Activated CD8-positive, alpha-beta memory T cell treated with anti-CD3 and anti-CD28 coated beads, Interleukin-2, amount 50 U/mL, for 1 hour (primary cell): ENCODE data around the gene PSMD13.
A peak's percentile ranks its signal among the peaks of the same experiment; 100 is the strongest.
"Not testable (repeated sequence)": the region's sequence is repeated elsewhere in the genome, so short reads cannot be mapped to it uniquely, and the experiment has no call there.

Source experiments
- DNase-seq: peaks from one replicate; pipeline ENCODE4 v3.0.0-alpha.2; 2020; ENCODE audit errors: extremely low read depth

PSMD13 gene

DNA sequence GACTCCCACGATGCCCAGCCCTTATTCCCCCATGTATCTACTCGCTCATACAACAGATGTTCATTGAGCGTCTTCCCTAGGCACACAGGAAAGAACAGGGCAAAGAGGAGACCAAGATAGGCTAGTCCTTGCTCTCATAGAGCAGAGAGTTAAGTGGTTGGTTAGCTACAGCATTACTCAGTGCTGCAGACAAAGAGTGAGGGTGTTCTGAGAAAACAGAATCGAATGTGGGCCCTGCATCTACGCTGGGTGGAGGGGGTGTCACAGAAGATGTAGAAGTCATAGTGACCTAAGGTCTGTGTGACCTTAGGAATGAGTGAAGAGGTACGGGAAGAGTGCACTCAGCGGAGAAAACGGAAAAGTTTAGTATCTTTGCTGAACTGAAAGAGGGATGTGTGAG lies 12.3 kb downstream of the PSMD13 start:
- DNase-seq: no peak

DNA sequence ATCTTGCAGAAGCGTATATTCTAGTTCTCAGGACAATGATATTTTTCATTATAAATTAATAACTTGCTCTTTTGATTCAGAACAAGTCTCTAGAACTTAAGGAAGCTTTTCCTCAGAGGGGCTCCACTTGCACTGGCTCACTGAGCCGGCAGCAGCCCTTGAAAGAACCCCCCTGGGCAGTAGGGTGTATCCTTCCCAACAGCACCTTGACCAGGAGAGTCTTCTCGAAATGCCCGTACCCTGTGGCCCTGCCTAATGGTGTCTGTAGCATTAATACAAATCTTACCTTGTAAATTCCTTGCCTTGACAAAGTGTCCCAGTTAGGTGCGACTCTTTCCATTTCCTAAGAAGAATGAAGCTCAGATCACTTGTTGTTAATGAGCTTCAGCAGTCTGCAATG lies 13.5 kb downstream of the PSMD13 start:
- no peak for DNase-seq

DNA sequence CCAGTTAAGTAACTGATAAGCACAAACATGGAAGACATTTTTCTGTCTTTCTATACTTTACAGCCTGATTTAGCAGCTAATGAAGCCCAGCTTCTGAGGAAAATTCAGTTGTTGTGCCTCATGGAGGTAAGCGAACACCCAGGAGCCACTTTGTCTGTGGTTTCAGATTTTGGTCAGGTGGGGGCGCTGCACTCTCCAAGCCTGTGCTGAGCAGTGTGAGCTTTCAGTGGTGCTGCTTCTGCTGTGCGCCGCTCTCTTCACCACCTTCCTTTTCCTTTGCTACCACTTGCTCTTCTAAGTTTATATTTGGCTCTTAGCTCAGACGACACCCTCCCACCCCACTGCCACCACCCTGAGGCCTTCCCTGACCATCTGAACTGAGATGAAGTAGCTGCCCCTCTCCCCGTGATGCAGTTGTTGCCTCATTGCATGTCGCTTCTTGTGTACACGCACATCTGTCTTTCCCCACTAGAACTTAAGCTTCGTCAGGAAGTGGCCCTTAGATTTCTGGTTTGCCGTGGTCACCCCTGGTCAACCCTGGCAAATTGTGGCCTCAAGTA lies 14.0 kb downstream of the PSMD13 start:
- peak; percentile 59 for DNase-seq

DNA sequence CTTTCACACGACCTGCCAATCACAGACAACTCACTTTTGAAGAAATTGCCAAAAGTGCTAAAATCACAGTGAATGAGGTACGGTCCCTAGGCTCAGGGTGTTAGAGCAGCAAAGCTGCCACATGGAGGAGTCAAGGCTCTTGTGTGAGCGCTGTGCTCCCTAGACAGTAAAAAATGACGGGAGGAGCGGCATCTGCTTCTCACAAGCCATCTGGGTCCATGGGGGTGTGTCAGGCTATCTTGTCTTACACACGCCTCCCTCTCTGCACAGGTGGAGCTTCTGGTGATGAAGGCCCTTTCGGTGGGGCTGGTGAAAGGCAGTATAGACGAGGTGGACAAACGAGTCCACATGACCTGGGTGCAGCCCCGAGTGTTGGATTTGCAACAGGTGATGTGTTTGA lies 14.8 kb downstream of the PSMD13 start:
- DNase-seq: no peak

DNA sequence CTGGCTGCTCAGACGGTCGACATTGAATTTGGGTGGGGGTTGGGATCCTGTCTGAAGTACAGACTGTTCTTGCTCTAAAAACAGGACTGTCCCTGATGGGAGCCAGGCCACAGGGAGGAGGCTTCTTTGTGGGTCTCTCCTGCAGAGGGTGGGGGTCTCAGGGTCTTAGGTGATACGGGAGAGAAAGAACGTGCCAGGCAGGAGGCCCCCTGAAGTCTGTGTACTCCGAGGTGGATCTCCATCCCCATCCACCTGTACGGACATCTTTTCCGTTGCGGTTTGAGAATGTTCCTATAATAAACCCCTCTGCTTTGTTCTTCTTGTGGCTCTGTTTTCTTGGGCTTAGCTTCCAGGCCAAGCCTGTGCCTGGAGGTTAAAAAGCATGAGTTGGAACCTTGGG lies 15.9 kb downstream of the PSMD13 start:
- no peak for DNase-seq

DNA sequence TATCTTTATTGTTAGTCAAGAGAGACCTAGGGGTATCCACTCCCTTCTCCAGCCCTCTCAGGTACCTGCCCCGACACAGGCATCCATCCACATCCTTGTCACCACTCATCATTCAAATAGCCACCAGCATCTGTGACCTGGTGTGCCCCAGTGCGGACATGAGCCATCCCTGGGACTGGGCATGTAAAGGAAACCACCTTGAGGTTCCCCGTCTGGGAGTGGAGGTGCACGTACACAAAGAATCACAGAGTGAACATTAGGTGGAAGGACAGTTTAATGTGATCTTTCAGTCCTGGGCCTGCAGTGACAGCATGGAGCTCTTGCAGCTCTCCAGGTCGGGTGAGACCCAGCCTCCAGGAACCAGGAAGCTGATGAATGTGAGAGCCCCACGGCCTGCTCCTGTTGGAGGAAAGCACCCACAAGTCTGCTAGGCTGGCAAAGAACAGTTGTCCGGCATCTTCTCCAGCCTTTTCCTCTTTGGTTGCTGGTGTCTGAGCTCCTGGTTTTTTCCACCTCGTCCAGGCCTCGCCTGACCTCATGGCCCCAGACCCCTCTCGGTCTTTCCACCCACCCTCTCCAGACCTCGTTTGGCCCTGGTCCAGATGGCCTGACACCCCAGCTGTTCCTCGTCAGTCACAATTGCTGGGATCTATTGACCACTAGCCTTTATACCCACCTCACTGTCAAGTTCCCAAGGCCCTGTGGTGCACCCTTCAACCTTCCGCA lies 16.5 kb downstream of the PSMD13 start:
- no peak for DNase-seq

DNA sequence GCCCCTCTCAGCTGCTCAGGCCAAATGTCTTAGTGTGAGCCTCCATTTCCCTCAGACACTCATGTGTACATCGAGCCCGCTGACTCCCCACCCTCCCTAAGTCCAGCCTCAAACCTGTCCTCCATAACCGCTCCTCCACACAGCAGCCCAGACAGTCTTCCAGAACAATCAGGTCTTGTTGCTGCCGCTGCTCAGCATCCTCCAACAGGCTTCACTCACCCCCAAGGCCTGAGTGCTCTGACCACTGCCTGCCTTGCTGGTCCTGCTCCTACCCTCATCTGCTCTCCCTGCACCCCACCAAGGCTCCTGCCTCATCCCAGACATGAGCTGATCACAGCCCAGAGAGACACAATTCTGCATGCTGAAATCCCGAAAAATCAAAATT lies 17.1 kb downstream of the PSMD13 start:
- no peak for DNase-seq

DNA sequence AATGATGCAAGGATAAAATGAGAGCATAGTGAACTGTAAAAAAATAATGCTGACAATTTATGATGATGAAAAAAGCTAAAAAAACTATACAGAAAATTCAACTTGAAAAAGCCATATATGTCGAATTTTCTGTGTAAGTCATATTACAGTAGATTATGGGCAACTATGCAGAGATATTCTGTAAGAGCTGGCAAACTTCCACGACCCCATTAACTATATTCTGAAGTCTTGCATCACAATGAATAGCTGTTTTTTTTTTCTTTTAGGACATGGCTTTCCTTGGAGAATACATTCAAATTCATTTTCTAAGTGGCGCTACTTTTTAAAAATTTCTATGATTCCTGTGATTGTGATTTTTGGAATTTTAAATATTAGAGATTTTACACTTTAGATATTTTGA lies 18.4 kb downstream of the PSMD13 start:
- no peak for DNase-seq

DNA sequence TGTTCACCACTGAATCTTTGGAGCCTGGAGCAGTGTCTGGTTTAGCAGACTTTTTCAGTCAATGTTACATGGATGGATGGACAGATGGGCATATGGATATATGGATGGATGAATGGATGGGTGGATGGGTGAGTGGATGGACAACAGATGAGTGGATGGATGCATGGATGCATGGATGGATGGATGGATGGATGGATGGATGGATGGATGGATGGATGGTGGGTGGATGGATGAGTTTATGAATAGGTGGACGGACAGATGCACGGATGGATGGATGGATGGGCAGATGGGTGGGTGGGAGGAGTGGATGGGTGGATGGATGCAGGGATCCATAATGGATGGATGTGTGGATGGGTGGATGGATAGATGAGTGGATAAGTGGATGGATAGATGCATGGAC lies 19.0 kb downstream of the PSMD13 start:
- no peak for DNase-seq

DNA sequence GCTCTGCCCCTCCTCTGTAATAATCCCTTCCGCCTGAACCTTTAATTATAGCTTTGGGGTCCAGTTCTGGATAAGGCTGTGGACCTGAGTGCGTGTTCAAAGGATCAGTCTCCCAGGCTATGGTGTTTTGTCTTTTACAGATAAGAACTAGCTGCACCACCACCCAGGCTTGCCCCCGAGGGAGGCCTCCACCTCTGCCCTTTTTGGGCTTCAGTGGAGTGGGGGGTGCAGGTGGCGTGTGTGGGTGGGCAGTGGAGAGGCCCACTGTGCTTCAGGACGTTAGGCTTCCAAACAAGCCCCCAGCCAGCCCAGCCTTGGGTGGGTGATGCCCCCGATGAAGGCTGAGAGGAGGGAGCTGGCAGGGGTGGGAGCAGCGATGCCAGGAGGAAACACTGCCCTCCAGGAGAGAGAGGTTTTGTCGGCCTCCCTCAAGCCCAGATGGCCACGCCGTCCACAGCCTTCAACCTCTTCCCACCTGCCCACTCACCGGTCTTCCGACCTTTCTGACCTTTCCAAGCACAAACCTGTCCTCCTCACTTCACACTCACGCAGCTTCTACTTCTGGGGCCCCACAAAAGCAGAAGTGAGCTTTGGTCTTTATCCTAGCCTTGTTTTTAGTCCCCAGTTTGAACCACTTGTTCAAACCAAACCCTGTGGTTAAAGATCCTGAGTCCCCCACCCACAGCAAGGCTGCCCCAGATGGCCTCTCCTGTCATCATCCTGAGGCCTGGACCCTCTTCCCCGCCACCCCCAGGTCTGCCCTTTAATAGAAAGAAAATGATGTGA lies 20.4 kb downstream of the PSMD13 start:
- no peak for DNase-seq

DNA sequence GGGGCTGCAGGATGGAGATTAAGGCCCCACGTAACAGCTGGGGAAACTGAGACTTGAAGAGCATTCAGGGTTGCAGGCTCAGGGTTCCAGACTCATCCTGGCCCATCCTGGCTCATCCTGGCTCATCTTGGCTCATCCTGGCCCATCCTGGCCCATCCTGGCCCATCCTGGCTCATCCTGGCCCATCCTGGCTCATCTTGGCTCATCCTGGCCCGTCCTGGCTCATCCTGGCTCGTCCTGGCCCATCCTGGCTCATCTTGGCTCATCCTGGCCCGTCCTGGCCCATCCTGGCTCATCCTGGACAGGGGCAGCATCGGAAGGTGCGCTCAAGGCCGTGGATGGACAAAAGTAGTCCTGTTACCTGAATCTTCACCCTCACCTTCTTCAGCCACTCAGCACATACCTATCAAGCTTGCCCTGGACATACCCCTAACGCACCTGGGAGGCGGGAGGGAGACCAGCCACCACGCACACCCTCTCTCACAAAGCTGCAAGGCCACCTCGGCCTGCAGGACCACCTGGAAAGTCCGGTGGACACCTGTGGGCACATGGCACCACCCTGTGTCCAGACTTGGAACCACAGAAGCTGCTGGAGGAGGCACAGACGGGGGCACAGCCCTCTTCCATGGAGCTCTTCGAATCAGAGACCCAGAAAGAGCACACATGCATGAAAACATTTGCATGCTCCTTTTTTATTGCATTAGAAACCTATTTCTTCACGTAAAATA lies 21.2 kb downstream of the PSMD13 start:
- no peak for DNase-seq

DNA sequence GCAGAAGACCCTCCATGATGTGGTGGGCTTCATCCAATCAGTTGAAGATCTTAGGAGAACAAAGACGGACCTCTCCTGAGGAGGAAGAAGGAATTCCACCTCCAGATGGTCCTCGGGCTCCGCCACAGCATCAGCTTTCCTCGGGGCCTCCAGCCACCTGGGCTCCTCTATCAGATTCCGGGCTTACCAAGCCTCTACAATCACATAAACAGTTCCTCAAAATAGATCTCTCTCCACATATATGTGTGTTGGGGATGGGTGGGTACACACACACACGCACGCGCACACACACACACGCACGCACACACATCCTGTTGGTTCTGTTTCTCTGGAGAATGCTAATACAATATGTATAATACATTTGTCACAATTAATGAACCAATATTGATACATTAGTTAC lies 22.6 kb downstream of the PSMD13 start:
- no peak for DNase-seq

DNA sequence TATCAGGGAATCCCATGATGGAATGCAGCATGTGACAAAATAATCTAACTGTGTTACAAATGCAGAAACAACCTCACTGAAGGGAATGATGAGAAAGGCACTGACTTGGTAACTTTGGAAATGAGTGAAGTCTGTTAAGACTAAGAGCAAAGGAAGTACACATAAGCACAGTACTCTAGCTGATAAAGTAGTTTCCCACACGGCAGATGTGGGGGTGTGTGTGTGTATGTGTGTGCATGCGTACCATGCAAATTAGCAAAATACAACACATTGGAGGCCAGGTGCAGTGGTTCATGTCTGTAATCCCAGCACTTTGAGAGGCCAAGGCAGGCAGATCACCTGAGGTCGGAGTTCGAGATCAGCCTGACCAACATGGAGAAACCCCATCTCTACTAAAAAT lies 24.8 kb downstream of the PSMD13 start:
- DNase-seq: no peak

DNA sequence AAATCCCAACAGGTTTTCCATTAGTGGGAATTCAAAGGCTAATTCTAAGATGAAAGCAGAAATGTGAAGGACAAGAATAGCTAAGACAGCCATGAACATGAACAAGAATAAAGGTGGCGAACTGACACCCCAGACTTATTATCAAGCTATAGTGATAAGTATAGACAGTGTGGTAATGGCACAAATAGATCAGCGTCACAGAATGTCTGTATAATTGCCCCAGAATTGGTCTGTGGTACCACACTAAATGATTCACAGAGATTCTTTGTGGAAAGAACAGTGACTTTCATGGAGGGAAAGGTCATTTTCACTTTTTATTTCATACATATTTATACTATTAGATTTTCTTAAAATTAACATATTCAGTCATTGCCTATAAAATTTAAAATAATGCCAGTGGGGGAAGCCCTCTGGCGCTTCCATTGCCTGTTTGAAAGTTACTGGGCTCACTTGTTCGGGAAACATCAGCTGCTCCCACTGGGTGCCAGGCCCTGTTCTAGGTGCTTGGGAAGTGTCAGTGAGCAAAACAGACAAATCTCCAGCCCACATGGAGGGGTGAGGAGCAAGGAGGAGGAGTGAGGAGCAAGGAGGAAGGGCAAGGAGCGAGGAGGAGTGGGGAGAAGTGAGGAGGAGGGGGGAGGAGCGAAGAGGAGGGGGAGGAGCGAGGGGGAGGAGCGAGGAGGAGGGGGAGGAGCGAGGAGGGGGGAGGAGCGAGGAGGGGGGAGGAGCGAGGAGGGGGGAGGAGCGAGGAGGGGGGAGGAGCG lies 30.1 kb downstream of the PSMD13 start:
- DNase-seq: no peak

DNA sequence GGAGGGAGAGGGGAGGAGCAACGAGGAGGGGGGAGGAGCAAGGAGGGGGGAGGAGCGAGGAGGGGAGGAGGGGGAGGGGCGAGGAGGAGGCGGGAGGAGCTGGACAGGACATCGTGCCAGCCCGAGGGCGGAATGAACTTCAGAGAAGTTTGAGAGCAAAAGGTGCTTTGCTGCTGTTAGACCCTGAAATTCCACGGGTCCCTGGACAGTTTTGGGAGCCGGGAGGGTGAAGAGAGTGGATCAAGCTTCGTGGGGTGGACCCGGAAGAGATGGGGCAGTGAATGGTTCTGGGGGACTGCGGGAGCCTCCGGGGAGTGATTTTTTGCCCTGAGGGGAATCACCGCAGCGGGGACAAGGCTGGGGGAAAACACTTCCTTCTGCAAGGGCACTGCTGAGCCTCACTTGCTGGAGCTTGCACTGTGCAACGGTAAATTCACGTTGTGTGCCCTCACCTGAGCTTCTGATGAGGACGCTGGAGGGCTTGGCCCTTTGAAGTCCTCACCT lies 30.8 kb downstream of the PSMD13 start:
- DNase-seq: no peak

DNA sequence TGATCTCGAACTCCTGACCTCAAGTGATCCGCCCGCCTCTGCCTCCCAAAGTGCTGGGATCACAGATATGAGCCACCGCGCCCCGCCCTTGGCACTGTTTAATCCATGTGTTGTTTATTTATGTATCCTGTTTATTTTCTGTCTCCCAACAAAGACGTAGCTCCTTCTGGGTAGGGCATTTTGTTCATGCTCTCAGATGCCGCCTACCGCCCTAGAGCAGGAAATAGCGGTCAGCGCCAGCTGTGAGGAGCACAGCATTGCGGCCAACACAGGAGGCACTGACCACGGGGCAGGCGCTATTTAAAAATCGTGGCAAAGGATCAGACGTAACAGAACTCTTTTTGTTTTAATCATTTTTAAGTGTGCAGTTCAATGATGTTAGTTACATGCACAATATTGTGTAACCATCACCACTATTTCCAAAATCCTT lies 32.0 kb downstream of the PSMD13 start:
- not testable (repeated sequence) for DNase-seq

DNA sequence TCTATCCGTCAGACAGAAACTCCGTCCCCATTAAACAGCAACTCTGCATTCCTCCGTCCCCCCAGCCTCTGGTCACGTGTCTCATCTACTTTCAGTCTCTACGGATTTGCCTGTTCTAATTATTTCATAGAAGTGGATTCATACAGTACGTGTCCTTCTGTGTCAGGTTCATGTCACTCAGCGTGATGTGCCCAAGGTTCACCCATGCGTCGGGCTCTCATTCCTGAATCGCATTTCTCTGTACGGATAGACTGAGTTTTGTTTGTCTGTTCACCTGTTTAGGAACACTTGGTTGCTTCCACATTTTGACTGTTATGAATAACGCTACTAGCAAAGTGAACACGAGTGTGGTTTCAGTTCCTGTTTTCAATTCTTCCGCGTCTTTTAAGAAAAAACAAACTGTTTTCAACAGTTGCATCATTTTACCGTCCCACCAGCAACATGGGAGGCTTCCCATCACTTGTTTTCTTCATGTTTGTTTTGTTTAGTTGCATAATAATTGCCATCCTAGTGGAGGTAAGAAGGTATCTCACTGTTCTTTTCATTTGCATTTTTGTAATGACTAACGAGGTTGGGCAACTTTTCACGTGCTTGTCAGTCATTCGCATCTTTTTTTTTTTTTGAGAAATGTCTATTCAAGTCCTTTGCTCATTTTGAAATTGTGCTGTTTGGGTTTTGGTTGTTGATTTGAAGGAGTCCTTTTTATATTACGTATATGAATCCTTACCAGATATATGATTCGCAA lies 32.5 kb downstream of the PSMD13 start:
- no peak for DNase-seq

DNA sequence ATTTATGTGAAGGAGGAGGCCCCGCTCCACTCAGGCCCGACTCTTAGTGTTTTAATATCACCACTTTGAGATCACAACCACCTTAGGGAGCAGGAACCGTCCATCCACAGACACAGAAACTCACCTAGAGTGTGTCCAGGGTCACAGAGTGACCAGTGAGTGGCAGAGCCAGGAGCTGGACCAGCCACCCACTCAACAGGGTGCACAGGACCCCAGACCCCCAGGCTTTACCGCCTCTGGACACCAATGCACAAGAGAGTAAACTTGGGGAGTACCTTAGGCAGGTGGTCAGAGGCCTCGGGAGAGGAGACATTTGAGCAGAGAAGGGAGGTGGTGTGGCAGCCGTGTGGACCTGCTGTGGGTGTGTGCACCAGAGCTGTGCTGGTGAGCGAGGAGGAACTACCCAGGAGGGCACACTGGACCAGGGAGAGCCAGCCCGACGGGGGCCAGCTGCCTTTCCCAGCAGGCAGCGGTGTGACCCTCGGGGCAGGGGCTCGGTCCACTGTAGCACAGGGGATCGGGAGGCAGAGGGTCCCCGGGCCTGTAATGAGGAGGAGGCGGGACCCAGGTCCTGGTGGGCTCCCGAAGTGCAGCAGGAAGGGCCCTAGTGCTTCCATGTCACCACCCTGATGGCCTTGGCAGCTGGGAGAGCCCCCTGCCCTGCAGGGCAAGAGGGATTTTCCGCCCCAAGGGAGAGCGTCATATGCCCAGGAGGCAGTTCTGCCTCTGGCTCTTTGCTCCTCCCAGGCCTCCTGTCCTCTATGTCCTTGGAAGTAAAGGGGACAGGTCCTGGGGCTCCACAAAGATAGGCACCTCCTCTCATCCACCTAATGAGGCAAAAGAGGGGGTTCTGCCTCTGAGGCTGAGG lies 33.9 kb downstream of the PSMD13 start:
- no peak for DNase-seq

DNA sequence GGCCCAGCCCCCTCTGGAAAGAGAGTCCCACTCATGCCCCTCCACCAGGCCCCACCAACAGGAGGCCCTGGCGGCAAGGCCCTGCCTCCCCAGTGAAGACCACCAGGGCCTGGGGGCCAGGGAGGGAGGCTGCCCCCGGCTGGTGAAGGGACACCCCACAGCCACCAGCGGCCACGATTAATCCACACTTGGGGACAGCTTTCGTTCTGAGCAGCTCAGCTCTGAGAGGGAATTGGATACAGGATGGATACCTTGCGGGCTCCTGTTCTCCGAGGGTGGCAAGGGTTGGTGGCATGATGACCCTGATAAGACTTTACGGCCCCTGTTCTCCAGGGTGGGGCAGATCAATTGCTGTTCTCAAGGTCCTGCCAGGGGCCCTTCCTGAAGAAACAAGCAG lies 34.5 kb downstream of the PSMD13 start:
- DNase-seq: no peak
